Activated CD4-positive, alpha-beta T cell treated with anti-CD3 and anti-CD28 coated beads, Interleukin-2, amount 10 ng/mL, durations not matched to agents 7 days and 5 days (primary cell): ENCODE results near the gene RAB18. TPM values are rescaled to one million over a fixed set of nuclear protein-coding genes. Genes with fewer than 3 reads are reported as not detected.
"Not testable (repeated sequence)": the region's sequence is repeated elsewhere in the genome, so short reads cannot be mapped to it uniquely, and the experiment has no call there.

Experiments
- CTCF ChIA-PET: fragments of 350-600 bp; sonication (Branson Sonifier 250); formaldehyde crosslinking; loops from one replicate; lab custom pipeline; 2021; ENCODE audit warnings: antibody characterized with exemption; lab: Charles Lee
- POLR2A ChIA-PET: fragments of 350-600 bp; sonication (Branson Sonifier 250); formaldehyde crosslinking; loops from one replicate; lab custom pipeline; 2021; ENCODE audit warnings: antibody characterized with exemption; lab: Charles Lee
- DNase-seq: peaks from one replicate; pipeline ENCODE4 v3.0.0-alpha.2; 2020
- H3K27ac Mint-ChIP-seq: one replicate; pipeline ENCODE4 v1.8.0; 2021; ENCODE audit warnings: mild to moderate bottlenecking, moderate library complexity, mixed read lengths
- H3K27me3 Mint-ChIP-seq: one replicate; pipeline ENCODE4 v1.8.0; 2021; ENCODE audit warnings: mixed read lengths
- H3K36me3 Mint-ChIP-seq: one replicate; pipeline ENCODE4 v1.8.0; 2021; ENCODE audit warnings: low read depth, mixed read lengths
- H3K4me1 Mint-ChIP-seq: one replicate; pipeline ENCODE4 v1.8.0; 2021; ENCODE audit warnings: mixed read lengths
- H3K4me3 Mint-ChIP-seq: one replicate; pipeline ENCODE4 v1.8.0; 2021; ENCODE audit warnings: mild to moderate bottlenecking, moderate library complexity, mixed read lengths
- H3K9me3 Mint-ChIP-seq: one replicate; pipeline ENCODE4 v1.8.0; 2021; ENCODE audit warnings: mixed read lengths
- total RNA-seq, 2 experiments: library from RNA; stranded (reverse); gene quantifications; one replicate each; pipeline ENCODE4 v1.2.3, GENCODE V29; 2021

Gene RAB18
- 10 to 100 TPM; 62.5 to 68.2 TPM for total RNA-seq

DNA sequence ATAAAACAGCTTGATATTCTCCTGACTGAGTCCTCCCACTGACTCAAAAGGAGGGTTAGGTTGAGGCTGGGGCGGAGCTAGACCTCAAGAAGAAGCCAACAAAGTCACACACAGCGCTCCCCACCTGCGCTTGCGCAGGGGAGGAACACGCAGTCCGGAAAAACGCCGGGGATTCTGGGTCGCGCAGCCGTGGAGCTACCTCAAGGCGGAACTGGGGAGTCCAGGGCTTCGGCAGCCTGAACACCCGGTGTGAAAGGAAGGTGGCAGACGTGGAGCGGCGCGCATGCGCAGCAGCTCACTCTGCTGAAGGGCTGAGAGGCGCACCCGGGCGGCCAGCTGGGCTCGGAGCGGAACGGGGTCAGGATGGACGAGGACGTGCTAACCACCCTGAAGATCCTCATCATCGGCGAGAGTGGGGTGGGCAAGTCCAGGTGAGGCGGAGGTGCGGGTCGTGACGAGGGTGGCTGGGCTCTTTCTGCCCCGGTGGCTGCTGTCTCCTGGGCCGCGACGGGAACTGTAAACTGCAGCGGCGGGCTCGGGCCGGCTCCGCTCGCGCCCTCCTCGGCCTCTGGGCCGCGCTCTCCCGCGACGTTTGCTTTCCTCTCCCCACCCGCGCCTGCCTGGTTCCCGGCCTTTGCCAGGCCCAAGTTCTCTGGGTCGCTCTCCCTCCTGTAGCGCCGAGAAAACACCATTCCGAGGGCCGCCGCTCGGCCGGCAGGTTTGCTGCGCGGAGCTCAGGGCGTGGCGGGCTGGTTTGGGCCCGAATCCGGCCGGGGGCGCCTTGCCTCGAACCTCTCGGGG lies at the start of gene RAB18:
Gene RAB18, plus strand, starts transcription at position 298 of the 801 bp plus-strand sequence. Its CDS starts 66 bp downstream, at position 364.
- Mint-ChIP-seq H3K27ac (peak within 1 kb of the TSS; percentile 99), H3K27me3 (no peaks in the 10 kb centered on the region), H3K4me3 (peak within 1 kb of the TSS; percentile 100), H3K9me3 (no peaks in the 10 kb centered on the region), H3K36me3 (peaks cover 23% of the 10 kb centered on the region), H3K4me1 (peaks cover 47% of the 10 kb centered on the region)
- POLR2A ChIA-PET: no interaction called here
- peak; percentile 99 for DNase-seq
- CTCF ChIA-PET: interaction anchor here (0.7 to 1.4 kb wide), 4 partner anchors 24 to 675 kb away, joined by 3 to 5 read pairs (median 3); no protein-coding TSS in a partner anchor

DNA sequence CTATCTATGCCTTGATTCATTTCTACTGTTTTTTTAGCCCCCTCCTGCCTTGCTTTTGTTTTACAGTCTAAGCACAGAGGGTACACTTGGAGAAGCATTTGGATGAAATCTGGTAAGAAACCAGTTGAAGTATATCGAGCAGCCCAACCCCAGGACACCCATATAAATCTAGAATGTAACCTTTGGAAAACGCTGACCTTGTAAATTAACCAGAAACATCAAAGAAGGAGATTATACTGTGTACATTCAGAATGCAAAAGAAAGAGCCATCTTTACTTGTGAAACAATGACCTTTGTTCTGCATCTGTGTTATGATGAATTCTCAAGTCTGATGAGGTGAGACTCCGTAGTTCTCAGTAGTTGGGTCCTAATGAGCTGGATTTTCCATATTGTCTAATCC lies 49.3 kb upstream of the RAB18 start:
- DNase-seq: no peak
- H3K36me3 Mint-ChIP-seq: no peaks in the 10 kb centered on the region
- POLR2A ChIA-PET: no interaction called here
- H3K27me3 Mint-ChIP-seq: peaks cover 2% of the 10 kb centered on the region
- H3K4me1 Mint-ChIP-seq: peaks cover 9% of the 10 kb centered on the region
- H3K4me3 Mint-ChIP-seq: no peak overlapping the region
- H3K27ac Mint-ChIP-seq: no peak overlapping the region
- H3K9me3 Mint-ChIP-seq: no peaks in the 10 kb centered on the region
- CTCF ChIA-PET: interaction anchor here (0.6 to 1.4 kb wide), 2 partner anchors 9 to 1506 kb away, joined by 3 to 7 read pairs; no protein-coding TSS in a partner anchor

DNA sequence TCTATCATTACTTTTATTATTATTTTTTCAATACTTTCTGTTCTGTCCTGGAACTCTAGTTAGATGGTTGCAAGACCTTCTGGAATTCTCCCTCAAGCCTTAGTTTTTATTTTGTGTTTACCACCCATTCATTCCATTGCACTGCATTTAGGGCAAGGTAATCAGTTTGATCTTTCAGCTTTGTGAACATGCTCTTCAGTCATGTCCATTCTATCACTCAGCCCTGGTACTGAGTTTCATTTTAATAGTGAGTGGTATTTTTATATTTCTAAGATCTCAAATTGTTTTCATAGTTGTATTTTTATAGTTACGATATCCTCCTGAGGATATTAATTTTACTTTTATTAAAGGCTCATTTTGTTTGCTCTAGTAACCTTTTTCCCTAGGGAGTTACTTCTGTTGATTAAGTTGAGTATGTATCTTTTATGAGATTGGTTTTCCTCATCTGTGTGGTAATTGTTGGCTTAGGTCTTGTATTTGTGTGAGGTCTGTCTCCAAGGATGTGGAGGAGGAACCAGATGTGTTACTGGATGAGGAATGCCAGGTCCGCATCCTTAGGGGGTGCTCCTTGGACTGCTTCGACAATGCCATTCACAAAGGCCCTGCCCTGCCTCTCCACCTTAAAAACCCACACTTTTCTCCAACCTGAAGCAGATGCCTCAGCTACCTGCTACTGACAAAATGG lies 46.7 kb upstream of the RAB18 start:
- no peaks in the 10 kb centered on the region for H3K36me3 Mint-ChIP-seq
- DNase-seq: no peak
- no peak overlapping the region for H3K27ac Mint-ChIP-seq
- ChIA-PET POLR2A (no interaction called here), CTCF (no interaction called here)
- peaks cover 2% of the 10 kb centered on the region for H3K27me3 Mint-ChIP-seq
- no peaks in the 10 kb centered on the region for H3K9me3 Mint-ChIP-seq
- peaks cover 9% of the 10 kb centered on the region for H3K4me1 Mint-ChIP-seq
- H3K4me3 Mint-ChIP-seq: no peak overlapping the region

DNA sequence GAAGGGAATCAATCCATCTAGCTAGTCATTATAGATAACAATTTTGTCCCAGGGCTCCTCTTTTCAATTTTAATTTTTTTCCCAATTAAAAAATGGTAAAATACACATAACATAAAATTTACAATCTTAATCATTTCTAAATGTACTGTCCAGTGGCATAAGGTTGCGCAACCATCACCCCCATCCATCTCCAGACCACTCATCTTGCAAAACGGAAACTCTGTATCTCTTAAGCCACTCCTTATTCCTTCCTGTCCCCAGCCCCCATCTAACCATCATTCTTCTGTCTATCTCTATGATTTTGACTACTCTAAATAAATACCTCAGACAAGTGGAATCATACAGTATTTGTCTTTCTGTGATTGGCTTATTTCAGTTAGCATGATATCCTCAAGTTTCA lies 46.1 kb upstream of the RAB18 start:
- Mint-ChIP-seq H3K4me3 (no peak overlapping the region), H3K27me3 (peaks cover 2% of the 10 kb centered on the region), H3K9me3 (no peaks in the 10 kb centered on the region), H3K4me1 (peaks cover 9% of the 10 kb centered on the region), H3K27ac (no peak overlapping the region), H3K36me3 (no peaks in the 10 kb centered on the region)
- CTCF ChIA-PET: no interaction called here
- no peak for DNase-seq
- POLR2A ChIA-PET: no interaction called here

DNA sequence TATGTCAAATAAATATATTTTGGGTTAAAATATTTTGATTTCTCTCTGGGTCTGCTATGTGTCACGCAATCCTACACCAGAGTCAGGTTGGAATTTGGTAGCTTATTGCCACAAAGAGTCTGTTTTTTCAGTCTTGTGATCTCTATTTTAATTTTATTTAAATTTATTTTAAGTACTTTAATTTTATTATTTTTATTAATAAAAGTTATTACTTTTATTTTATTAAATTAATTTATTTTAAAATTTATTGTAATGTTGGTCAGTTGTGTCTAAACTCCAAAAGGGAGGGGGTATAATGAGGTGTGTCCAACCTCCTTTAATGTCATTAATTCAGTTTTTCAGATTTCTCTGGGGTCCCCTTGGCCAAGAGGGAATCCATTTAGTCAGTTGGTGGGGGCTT lies 42.8 kb upstream of the RAB18 start:
- Mint-ChIP-seq H3K36me3 (peaks cover 2% of the 10 kb centered on the region), H3K9me3 (no peaks in the 10 kb centered on the region), H3K27ac (no peak overlapping the region), H3K4me1 (peaks cover 38% of the 10 kb centered on the region), H3K27me3 (peaks cover 2% of the 10 kb centered on the region), H3K4me3 (no peak overlapping the region)
- ChIA-PET CTCF (no interaction called here), POLR2A (no interaction called here)
- DNase-seq: no peak

DNA sequence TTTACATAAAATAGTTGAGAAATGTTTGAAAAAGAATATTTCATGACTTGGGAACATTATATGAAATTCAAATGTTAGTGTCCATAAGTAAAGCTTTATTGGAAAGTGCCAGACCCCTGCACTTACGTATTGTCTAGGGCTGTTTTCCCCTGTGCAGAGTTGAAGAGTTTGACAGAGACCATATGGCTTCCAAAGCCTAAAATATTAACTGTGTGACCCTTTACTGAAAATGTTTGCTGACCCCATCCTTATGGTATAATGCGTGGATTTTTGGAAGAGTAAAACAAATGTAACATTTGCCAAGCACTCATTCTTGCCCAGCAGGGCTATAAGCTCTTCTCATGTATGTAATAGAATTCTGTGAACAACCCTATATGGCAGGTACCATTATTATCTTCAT lies 40.1 kb upstream of the RAB18 start:
- no peak for DNase-seq
- peak overlapping the region; percentile 87 for H3K27ac Mint-ChIP-seq
- H3K36me3 Mint-ChIP-seq: peaks cover 2% of the 10 kb centered on the region
- ChIA-PET POLR2A (no interaction called here), CTCF (no interaction called here)
- H3K4me1 Mint-ChIP-seq: peaks cover 31% of the 10 kb centered on the region
- no peak overlapping the region for H3K4me3 Mint-ChIP-seq
- peaks cover 2% of the 10 kb centered on the region for H3K27me3 Mint-ChIP-seq
- H3K9me3 Mint-ChIP-seq: no peaks in the 10 kb centered on the region

DNA sequence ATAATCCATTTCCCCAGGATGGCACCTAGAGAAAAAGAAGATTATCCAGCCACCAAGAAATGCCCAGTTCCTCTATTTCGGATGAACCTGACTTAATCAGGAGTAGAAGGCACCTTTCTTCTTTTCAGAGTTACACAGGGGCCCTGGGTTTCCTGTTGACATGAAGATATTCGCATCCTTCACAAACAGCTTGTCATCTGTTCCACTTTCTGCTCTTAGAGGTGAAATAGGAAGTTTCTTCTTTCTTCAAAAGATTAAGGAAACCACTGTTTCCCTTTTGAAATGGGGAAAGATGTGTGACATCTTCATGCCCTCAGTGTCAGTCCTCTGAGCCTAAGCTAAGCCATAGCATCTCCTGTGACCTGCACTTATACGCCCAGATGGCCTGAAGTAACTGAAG lies 39.1 kb upstream of the RAB18 start:
- H3K27ac Mint-ChIP-seq: peak overlapping the region; percentile 87
- DNase-seq: peak; percentile 43

DNA sequence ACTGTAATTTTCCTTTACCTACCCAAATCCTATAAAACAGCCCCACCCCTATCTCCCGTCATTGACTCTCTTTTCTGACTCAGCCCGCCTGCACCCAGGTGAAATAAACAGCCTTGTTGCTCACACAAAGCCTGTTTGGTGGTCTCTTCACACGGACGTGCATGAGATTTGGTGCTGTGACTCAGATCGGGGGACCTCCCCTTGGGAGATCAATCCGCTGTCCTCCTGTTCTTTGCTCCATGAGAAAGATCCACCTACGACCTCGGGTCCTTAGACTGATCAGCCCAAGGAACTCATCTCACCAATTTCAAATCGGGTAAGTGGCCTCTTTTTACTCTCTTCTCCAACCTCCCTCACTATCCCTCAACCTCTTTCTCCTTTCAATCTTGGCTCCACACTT lies 38.5 kb upstream of the RAB18 start:
- H3K27me3 Mint-ChIP-seq, POLR2A ChIA-PET, H3K4me3 Mint-ChIP-seq, CTCF ChIA-PET, H3K36me3 Mint-ChIP-seq, H3K9me3 Mint-ChIP-seq, DNase-seq: not testable (repeated sequence)
- Mint-ChIP-seq H3K27ac (peak overlapping the region; percentile 87), H3K4me1 (peaks cover 31% of the 10 kb centered on the region)

More for the DNA sequence above, 39.1 kb upstream of the RAB18 start:
- H3K9me3 Mint-ChIP-seq: no peaks in the 10 kb centered on the region
- peak overlapping the region; percentile 20 for H3K4me3 Mint-ChIP-seq
- peaks cover 2% of the 10 kb centered on the region for H3K36me3 Mint-ChIP-seq
- ChIA-PET CTCF (no interaction called here), POLR2A (no interaction called here)
- peaks cover 31% of the 10 kb centered on the region for H3K4me1 Mint-ChIP-seq
- H3K27me3 Mint-ChIP-seq: peaks cover 2% of the 10 kb centered on the region

DNA sequence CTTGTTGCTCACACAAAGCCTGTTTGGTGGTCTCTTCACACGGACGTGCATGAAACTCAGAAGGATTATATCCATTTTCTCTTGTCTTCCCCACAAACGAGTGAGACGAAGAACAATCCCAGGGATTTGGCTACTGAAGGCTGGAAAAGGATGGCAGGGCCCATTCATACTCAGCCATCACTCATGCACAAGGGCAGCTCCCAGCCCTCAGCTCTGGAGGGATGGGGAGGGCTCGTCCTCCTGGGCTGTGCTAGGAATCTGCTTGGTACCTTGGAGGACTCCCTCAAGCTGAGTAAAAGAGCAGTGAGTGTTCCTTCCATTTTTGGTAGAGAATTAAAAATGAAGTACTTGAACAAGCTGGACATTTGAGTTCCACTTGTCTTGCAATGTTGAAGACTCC lies 33.2 kb upstream of the RAB18 start:
- no peak for DNase-seq
- H3K4me3 Mint-ChIP-seq: no peak overlapping the region
- no peak overlapping the region for H3K27ac Mint-ChIP-seq
- ChIA-PET CTCF (no interaction called here), POLR2A (no interaction called here)
- H3K9me3 Mint-ChIP-seq: no peaks in the 10 kb centered on the region
- H3K27me3 Mint-ChIP-seq: peaks cover 5% of the 10 kb centered on the region
- H3K36me3 Mint-ChIP-seq: no peaks in the 10 kb centered on the region
- peaks cover 5% of the 10 kb centered on the region for H3K4me1 Mint-ChIP-seq

DNA sequence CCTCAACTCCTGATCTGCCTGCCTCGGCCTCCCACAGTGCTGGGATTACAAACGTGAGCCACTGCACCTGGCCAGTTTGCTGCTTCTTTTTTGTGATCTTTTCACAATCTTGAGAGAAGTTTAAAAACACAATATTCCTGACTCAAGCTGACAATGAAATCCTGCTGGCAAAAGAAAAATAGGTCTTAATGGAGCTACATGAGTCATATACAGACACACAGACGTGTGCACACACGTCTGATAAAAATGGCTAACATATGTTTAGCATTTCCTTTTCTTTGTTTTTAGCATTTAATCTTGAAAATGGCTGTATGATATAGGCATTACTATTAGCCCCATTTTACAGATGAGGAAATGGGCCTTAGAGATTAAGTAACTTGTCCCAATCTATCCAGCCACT lies 29.4 kb upstream of the RAB18 start:
- no peak for DNase-seq
- POLR2A ChIA-PET: no interaction called here
- CTCF ChIA-PET: no interaction called here
- H3K4me3 Mint-ChIP-seq: no peak overlapping the region
- no peaks in the 10 kb centered on the region for H3K36me3 Mint-ChIP-seq
- H3K4me1 Mint-ChIP-seq: no peaks in the 10 kb centered on the region
- peaks cover 8% of the 10 kb centered on the region for H3K27me3 Mint-ChIP-seq
- H3K9me3 Mint-ChIP-seq: peaks cover 4% of the 10 kb centered on the region
- H3K27ac Mint-ChIP-seq: no peak overlapping the region

DNA sequence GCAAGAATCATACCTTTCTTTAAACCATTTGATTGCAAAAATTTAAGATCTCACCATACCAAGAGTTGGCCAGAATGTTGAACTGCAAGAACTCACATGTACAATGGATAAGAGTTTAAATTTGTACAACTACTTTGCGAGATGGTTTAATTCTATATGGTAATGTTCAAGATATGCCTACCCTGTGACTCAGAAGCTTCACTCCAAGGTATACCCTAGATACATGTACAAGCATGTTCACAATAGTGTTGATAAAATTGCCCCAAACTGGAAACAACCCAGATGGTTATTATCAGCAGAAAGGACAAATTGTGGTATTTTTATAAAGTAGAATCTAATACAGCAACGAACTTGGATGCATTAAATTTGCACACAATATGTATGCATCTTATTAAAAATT lies 25.1 kb upstream of the RAB18 start:
- DNase-seq: no peak
- Mint-ChIP-seq H3K36me3 (no peaks in the 10 kb centered on the region), H3K27ac (no peak overlapping the region), H3K9me3 (peaks cover 4% of the 10 kb centered on the region), H3K4me1 (no peaks in the 10 kb centered on the region), H3K4me3 (no peak overlapping the region), H3K27me3 (peaks cover 5% of the 10 kb centered on the region)
- CTCF ChIA-PET: no interaction called here
- POLR2A ChIA-PET: no interaction called here

DNA sequence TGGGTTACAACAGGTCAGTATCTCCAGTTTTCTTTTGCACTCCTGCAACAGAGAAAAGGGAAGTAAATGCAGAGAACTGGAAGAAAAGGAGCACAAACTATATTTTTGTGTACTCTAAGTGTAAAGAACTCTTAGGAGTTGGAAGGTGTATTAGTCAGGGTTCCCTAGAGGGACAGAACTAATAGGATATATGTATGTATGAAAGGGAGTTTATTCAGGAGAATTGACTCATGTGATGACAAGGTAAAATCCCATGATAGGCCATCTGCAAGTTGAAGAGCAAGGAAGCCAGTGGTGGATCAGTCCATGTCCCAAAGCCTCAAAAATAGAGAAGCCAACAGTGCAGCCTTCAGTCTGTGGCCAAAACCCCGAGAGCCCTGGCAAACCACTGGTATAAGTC lies 22.6 kb upstream of the RAB18 start:
- no peak for DNase-seq
- no peaks in the 10 kb centered on the region for H3K36me3 Mint-ChIP-seq
- no peaks in the 10 kb centered on the region for H3K4me1 Mint-ChIP-seq
- H3K4me3 Mint-ChIP-seq: no peak overlapping the region
- peaks cover 18% of the 10 kb centered on the region for H3K27me3 Mint-ChIP-seq
- ChIA-PET POLR2A (no interaction called here), CTCF (interaction anchor here (0.6 kb wide), 1 partner anchor 159 kb away, joined by 3 read pairs; no protein-coding TSS in a partner anchor)
- no peak overlapping the region for H3K27ac Mint-ChIP-seq
- H3K9me3 Mint-ChIP-seq: peaks cover 4% of the 10 kb centered on the region
